ENCODE measurements around the gene SETD4. TPM values are rescaled to one million over a fixed set of nuclear protein-coding genes. Genes with fewer than 3 reads are reported as not detected.

SETD4 gene
- polyA plus RNA-seq, 1 experiment: 12.2 TPM

DNA sequence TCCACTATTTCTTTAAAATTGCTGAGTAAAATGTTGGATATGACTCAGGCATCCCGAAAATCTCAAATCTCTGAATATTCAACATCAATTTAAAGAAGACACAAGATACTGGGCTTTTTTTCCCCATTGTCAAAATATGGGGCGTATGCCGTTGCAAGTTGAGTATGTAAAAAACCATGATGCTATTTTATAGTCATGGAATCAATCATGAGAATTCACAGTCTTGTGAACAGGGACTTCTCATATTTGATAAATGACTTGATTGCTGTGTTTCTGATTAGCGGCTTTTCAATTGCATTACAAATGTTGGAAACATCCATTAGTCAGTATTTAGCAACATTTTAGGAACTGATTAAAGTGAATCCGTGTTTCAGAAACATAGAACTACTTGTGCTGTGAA is 45.3 kb downstream of the SETD4 start:
- Histone ChIP-seq H3K4me3 (ENCODE audit: low read depth, low read length) (no peak overlapping the region), H3K9me3 (ENCODE audit: control insufficient read depth, insufficient read depth, low read length) (no peaks in the 10 kb centered on the region), H3K27ac (ENCODE audit: low read depth, low read length) (no peak overlapping the region), H3K27me3 (ENCODE audit: control insufficient read depth, insufficient read depth, low read length) (peaks cover 5% of the 10 kb centered on the region)
- ChIA-PET POLR2A (no interaction called here), CTCF (no interaction called here)
- no peak for DNase-seq (ENCODE audit: low read depth, low spot score)
- TF ChIP-seq, protein P1, sequence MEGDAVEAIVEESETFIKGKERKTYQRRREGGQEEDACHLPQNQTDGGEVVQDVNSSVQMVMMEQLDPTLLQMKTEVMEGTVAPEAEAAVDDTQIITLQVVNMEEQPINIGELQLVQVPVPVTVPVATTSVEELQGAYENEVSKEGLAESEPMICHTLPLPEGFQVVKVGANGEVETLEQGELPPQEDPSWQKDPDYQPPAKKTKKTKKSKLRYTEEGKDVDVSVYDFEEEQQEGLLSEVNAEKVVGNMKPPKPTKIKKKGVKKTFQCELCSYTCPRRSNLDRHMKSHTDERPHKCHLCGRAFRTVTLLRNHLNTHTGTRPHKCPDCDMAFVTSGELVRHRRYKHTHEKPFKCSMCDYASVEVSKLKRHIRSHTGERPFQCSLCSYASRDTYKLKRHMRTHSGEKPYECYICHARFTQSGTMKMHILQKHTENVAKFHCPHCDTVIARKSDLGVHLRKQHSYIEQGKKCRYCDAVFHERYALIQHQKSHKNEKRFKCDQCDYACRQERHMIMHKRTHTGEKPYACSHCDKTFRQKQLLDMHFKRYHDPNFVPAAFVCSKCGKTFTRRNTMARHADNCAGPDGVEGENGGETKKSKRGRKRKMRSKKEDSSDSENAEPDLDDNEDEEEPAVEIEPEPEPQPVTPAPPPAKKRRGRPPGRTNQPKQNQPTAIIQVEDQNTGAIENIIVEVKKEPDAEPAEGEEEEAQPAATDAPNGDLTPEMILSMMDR (IDR thresholded peaks at IDR 0.05; ENCODE audit: low read depth, low read length): no peak

DNA sequence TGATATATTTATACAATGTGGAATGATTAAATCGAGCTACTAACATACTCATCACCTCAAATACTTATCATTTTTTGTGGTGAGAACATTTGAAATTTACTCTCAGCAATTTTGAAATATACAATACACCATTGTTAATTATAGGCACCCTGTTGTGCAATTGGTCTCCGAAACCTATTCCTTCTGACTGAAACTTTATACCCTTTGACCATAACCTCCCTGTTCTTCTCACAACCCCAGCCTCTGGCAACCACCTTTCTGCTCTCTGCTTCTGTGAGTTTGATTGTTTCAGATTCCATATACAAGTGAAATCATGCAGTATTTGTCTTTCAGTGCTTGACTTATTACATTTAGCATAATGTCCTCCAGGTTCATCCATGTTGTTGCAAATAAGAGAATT is 49.5 kb downstream of the SETD4 start:
- no peak for DNase-seq (ENCODE audit: low read depth, low spot score)
- Histone ChIP-seq H3K4me3 (ENCODE audit: low read depth, low read length) (no peak overlapping the region), H3K27ac (ENCODE audit: low read depth, low read length) (no peak overlapping the region), H3K9me3 (ENCODE audit: control insufficient read depth, insufficient read depth, low read length) (no peaks in the 10 kb centered on the region), H3K27me3 (ENCODE audit: control insufficient read depth, insufficient read depth, low read length) (peaks cover 10% of the 10 kb centered on the region)
- ChIA-PET POLR2A (no interaction called here), CTCF (no interaction called here)
- TF ChIP-seq, protein P1 (IDR thresholded peaks at IDR 0.05; ENCODE audit: low read depth, low read length): no peak

DNA sequence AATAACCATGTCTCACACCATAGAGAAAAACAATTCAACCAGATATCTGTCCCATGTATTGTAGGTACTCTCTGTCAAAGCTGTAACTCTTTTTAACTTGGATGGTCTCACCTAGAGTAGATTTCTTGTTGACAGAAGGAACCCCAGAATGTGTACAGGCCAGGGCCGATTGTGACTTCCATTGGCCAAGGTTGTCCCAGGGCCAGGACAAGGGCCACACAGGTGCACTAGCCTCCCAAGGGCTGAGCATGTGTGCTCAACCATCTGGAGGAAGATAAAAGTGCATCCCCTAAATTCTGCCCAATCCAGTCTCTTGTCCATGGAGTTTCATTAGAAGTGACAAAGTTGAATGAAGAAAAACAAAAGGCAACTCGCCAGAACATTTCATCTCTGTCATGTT is 51.8 kb downstream of the SETD4 start:
- Histone ChIP-seq H3K4me3 (ENCODE audit: low read depth, low read length) (no peak overlapping the region), H3K9me3 (ENCODE audit: control insufficient read depth, insufficient read depth, low read length) (peaks cover 5% of the 10 kb centered on the region), H3K27ac (ENCODE audit: low read depth, low read length) (no peak overlapping the region), H3K27me3 (ENCODE audit: control insufficient read depth, insufficient read depth, low read length) (peaks cover 9% of the 10 kb centered on the region)
- CTCF ChIA-PET: no interaction called here
- TF ChIP-seq, protein P1 (IDR thresholded peaks at IDR 0.05; ENCODE audit: low read depth, low read length): no peak
- DNase-seq (ENCODE audit: low read depth, low spot score): no peak
- POLR2A ChIA-PET: no interaction called here

DNA sequence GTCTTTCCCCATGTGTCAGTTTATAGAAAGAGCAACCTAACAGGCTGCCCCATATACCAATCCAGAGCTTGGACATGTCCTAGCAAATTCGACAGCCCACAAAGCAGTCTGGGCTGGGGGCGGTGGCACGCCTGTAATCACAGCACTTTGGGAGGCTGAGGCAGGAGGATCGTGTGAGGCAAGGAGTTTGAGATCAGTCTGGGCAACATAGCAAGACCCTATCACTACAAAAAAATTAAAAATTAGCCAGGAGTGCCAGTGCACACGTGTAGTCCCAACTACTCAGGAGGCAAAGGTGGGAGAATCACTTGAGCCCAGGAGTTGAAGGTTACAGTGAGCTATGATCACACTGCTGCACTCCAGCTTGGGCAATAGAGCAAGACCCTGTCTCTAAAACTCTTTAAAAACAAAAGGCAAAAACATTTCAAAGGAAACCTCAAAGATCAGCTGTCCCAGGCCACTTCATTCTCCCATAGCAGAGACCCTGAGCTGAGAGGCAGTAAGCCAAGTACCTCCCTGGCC is 54.4 kb downstream of the SETD4 start:
- no peak for DNase-seq (ENCODE audit: low read depth, low spot score)
- POLR2A ChIA-PET: no interaction called here
- Histone ChIP-seq H3K27ac (ENCODE audit: low read depth, low read length) (no peak overlapping the region), H3K27me3 (ENCODE audit: control insufficient read depth, insufficient read depth, low read length) (peaks cover 9% of the 10 kb centered on the region), H3K9me3 (ENCODE audit: control insufficient read depth, insufficient read depth, low read length) (peaks cover 8% of the 10 kb centered on the region), H3K4me3 (ENCODE audit: low read depth, low read length) (no peak overlapping the region)
- TF ChIP-seq, protein P1 (IDR thresholded peaks at IDR 0.05; ENCODE audit: low read depth, low read length): no peak
- CTCF ChIA-PET: no interaction called here

DNA sequence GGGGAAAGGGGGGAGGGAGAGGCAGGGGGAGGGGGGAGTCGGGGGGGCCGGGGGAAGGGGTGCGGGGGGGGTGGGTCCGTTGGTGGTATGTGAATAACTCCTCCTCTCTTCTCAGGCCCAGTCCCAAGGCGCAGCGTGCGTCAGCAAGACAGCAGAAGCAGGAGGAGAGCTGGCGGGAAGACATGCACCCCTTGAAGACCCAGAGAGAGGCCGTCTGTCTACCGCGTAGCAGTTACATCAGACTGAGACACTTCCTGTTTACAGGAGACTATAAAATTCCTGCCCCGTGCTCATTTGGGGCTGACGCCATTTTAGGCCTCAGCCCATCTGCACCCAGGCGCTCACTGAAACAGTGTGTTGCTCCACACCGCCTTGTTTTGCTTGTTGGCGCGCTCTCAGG is 55.3 kb downstream of the SETD4 start:
- Histone ChIP-seq H3K27me3 (ENCODE audit: control insufficient read depth, insufficient read depth, low read length) (peaks cover 8% of the 10 kb centered on the region), H3K4me3 (ENCODE audit: low read depth, low read length) (no peak overlapping the region), H3K9me3 (ENCODE audit: control insufficient read depth, insufficient read depth, low read length) (peaks cover 8% of the 10 kb centered on the region), H3K27ac (ENCODE audit: low read depth, low read length) (no peak overlapping the region)
- ChIA-PET CTCF (no interaction called here), POLR2A (no interaction called here)
- TF ChIP-seq, protein P1 (IDR thresholded peaks at IDR 0.05; ENCODE audit: low read depth, low read length): no peak
- DNase-seq (ENCODE audit: low read depth, low spot score): no peak
